ENCODE measurements around the gene RITA1. TPM values are rescaled to one million over a fixed set of nuclear protein-coding genes. Genes with fewer than 3 reads are reported as not detected.

Gene RITA1
- polyA plus RNA-seq, 2 of the 4 experiments (the other 2 are of a cell fraction), result 18.6 to 20.5 TPM

GRCh38 chr12:113202300-113203075 lies 17.0 kb downstream of the RITA1 start:
- no peak overlapping the region for H3K4me2 ChIP-seq
- H3K9me3 ChIP-seq, result no peaks in the 10 kb centered on the region
- ATAC-seq (no peak), DNase-seq (ENCODE audit: low read depth in 1 of 2, low spot score in 1 of 2) (no peak), FAIRE-seq (no peak)
- H3K4me1 ChIP-seq, result no peaks in the 10 kb centered on the region
- H3K27ac ChIP-seq, result no peak overlapping the region
- POLR2A ChIA-PET, result no interaction called here
- WGBS (ENCODE audit: missing lambda C conversion rate), result 68% methylated on average over 4 of the region's 4 CpGs
- CTCF ChIA-PET, result interaction anchor here (0.7 to 4.0 kb wide), 5 partner anchors 15 to 223 kb away, joined by 3 to 12 read pairs (median 4); no protein-coding TSS in a partner anchor
- no peak overlapping the region for H3K4me3 ChIP-seq
- TF ChIP-seq, protein P1, sequence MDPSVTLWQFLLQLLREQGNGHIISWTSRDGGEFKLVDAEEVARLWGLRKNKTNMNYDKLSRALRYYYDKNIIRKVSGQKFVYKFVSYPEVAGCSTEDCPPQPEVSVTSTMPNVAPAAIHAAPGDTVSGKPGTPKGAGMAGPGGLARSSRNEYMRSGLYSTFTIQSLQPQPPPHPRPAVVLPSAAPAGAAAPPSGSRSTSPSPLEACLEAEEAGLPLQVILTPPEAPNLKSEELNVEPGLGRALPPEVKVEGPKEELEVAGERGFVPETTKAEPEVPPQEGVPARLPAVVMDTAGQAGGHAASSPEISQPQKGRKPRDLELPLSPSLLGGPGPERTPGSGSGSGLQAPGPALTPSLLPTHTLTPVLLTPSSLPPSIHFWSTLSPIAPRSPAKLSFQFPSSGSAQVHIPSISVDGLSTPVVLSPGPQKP (IDR thresholded peaks at IDR 0.05; ENCODE audit: low read depth, low read length), result no peak
- TF ChIP-seq RCOR1 (IDR thresholded peaks at IDR 0.05; ENCODE audit: low read depth, low read length) (no peak), RNF2 (IDR thresholded peaks at IDR 0.05; ENCODE audit: borderline replicate concordance, low read depth) (no peak), HDAC2 (IDR thresholded peaks at IDR 0.05) (no peak), FOXS1 (CRISPR knock-in tag; IDR thresholded peaks at IDR 0.05) (no peak), MYC (IDR thresholded peaks at IDR 0.05; ENCODE audit: borderline replicate concordance, low read length) (no peak), CEBPB (IDR thresholded peaks at IDR 0.05) (no peak), MAZ (IDR thresholded peaks at IDR 0.05; ENCODE audit: borderline replicate concordance, low read depth, low read length) (no peak), ZSCAN20 (CRISPR knock-in tag; IDR thresholded peaks at IDR 0.05) (no peak), GATA3 (IDR thresholded peaks at IDR 0.05; ENCODE audit: borderline replicate concordance) (no peak), TFCP2L1 (CRISPR knock-in tag; IDR thresholded peaks at IDR 0.05) (no peak), NFE2L2 (conservative IDR thresholded peaks at IDR 0.05; ENCODE audit: low read length) (no peak), REST (IDR thresholded peaks at IDR 0.05) (no peak), POLR2A (IDR thresholded peaks at IDR 0.05; ENCODE audit: low read length) (no peak)

GRCh38 chr12:113203852-113204760 lies 18.6 kb downstream of the RITA1 start:
- no peak overlapping the region for H3K4me2 ChIP-seq
- WGBS (ENCODE audit: missing lambda C conversion rate), result 90% methylated on average over 8 of the region's 8 CpGs
- no peaks in the 10 kb centered on the region for H3K9me3 ChIP-seq
- no peak for ATAC-seq
- DNase-seq (ENCODE audit: low read depth in 1 of 2, low spot score in 1 of 2), result no peak
- POLR2A ChIA-PET, result interaction anchor here (0.8 kb wide), 1 partner anchor 17 kb away, joined by 4 read pairs; the partner anchor contains the start of gene TPCN1
- FAIRE-seq, result no peak
- no peaks in the 10 kb centered on the region for H3K4me1 ChIP-seq
- no peak overlapping the region for H3K4me3 ChIP-seq
- H3K27ac ChIP-seq, result 0 out of 6 replicates have a peak overlapping the region, but pooled peaks of 1 of the 2 experiments have one; percentile 4
- CTCF ChIA-PET, result interaction anchor here (1.0 to 4.0 kb wide), 6 partner anchors 8 to 221 kb away, joined by 3 to 12 read pairs (median 3); no protein-coding TSS in a partner anchor
- TF ChIP-seq BCL3 (IDR thresholded peaks at IDR 0.05), result no peak
- TF ChIP-seq, protein P2, sequence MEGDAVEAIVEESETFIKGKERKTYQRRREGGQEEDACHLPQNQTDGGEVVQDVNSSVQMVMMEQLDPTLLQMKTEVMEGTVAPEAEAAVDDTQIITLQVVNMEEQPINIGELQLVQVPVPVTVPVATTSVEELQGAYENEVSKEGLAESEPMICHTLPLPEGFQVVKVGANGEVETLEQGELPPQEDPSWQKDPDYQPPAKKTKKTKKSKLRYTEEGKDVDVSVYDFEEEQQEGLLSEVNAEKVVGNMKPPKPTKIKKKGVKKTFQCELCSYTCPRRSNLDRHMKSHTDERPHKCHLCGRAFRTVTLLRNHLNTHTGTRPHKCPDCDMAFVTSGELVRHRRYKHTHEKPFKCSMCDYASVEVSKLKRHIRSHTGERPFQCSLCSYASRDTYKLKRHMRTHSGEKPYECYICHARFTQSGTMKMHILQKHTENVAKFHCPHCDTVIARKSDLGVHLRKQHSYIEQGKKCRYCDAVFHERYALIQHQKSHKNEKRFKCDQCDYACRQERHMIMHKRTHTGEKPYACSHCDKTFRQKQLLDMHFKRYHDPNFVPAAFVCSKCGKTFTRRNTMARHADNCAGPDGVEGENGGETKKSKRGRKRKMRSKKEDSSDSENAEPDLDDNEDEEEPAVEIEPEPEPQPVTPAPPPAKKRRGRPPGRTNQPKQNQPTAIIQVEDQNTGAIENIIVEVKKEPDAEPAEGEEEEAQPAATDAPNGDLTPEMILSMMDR (IDR thresholded peaks at IDR 0.05), result no peak
- TF ChIP-seq, protein P3, sequence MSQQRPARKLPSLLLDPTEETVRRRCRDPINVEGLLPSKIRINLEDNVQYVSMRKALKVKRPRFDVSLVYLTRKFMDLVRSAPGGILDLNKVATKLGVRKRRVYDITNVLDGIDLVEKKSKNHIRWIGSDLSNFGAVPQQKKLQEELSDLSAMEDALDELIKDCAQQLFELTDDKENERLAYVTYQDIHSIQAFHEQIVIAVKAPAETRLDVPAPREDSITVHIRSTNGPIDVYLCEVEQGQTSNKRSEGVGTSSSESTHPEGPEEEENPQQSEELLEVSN (IDR thresholded peaks at IDR 0.05; ENCODE audit: borderline replicate concordance, low read depth), result no peak
- no peak for TF ChIP-seq TFCP2L1 (CRISPR knock-in tag; IDR thresholded peaks at IDR 0.05)
- TF ChIP-seq, protein P1 (IDR thresholded peaks at IDR 0.05; ENCODE audit: low read depth, low read length), result no peak
- TF ChIP-seq CHD4 (IDR thresholded peaks at IDR 0.05; ENCODE audit: borderline replicate concordance), result no peak
- no peak for TF ChIP-seq POLR2AphosphoS2 (conservative IDR thresholded peaks at IDR 0.05; ENCODE audit: low read length)
- no peak for TF ChIP-seq RCOR1 (IDR thresholded peaks at IDR 0.05; ENCODE audit: low read depth, low read length)
- no peak for TF ChIP-seq FOSL2 (IDR thresholded peaks at IDR 0.05)
- no peak for TF ChIP-seq FOSL2 (CRISPR knock-in tag; IDR thresholded peaks at IDR 0.05)
- TF ChIP-seq USF2 (IDR thresholded peaks at IDR 0.05), result no peak
